GM13977 (cell line): ENCODE measurements around the gene SHB.
"Not testable (repeated sequence)": the region's sequence is repeated elsewhere in the genome, so short reads cannot be mapped to it uniquely, and the experiment has no call there.

ENCODE experiments used
- DNase-seq: peaks from one replicate; pipeline ENCODE4 v3.0.0; 2012; ENCODE audit warnings: low spot score
- CTCF ChIP-seq: IDR thresholded peaks from 2 replicates; pipeline ENCODE4 v1.5.1; 2012; ENCODE audit warnings: mild to moderate bottlenecking, control low read depth; ENCODE audit not compliant: insufficient read depth; ENCODE audit errors: extremely low read depth, missing control alignments
- in situ Hi-C: fragments of 300-500 bp; cut with MboI; formaldehyde crosslinking; loops from one replicate; pipeline ENCODE4 v1.12.0; 2022; ENCODE audit warnings: low sequenced_read_pairs, low pct_unique_long_range_greater_than_20kb, mixed read lengths, inconsistent platforms; ENCODE audit not compliant: unreplicated experiment

The SHB gene

GRCh38 chr9:38051780-38052546, 17.1 kb downstream of the SHB start:
- TF ChIP-seq CTCF = no peak
- in situ Hi-C loops = no loop called here
- DNase-seq = no peak

GRCh38 chr9:38048316-38048969, 20.6 kb downstream of the SHB start:
- in situ Hi-C loops = no loop called here
- TF ChIP-seq CTCF = no peak
- no peak for DNase-seq

GRCh38 chr9:38047301-38048251, 21.5 kb downstream of the SHB start:
- no peak for TF ChIP-seq CTCF
- DNase-seq = no peak
- in situ Hi-C loops = no loop called here

GRCh38 chr9:38046661-38047300, 22.2 kb downstream of the SHB start:
- DNase-seq = no peak
- in situ Hi-C loops = no loop called here
- TF ChIP-seq CTCF = no peak

- in situ Hi-C loops, DNase-seq: not testable (repeated sequence)
These were observed 23.1 kb downstream of the SHB start for GRCh38 chr9:38045939-38046338.

- TF ChIP-seq CTCF = no peak
- no peak for DNase-seq
- in situ Hi-C loops = no loop called here
These were observed 24.3 kb downstream of the SHB start for GRCh38 chr9:38044706-38045105.
